Gastrocnemius medialis (tissue), 4 donors: Measurements from ENCODE around the gene TBCK.

ENCODE experiments used
- CTCF ChIP-seq, 5 experiments: fragments of 450-650 bp in 3 of 5; fragments of 200-600 bp in 2 of 5; sonication (generic) in 2 of 5; IDR thresholded peaks in 4 of 5; conservative IDR thresholded peaks in 1 of 5; 1 replicate in 4 of 5; 2 replicates in 1 of 5; pipeline ENCODE4 v1.5.1; 2016 to 2019; ENCODE audit warnings: antibody characterized with exemption in 5 of 5, mild to moderate bottlenecking in 3 of 5, moderate library complexity in 3 of 5
- POLR2A ChIP-seq, 2 donors: fragments of 450-650 bp; IDR thresholded peaks; one replicate each; pipeline ENCODE4 v1.6.1; 2017; ENCODE audit warnings: antibody characterized with exemption in 2 of 2, mild to moderate bottlenecking in 2 of 2, moderate library complexity in 2 of 2

GRCh38 chr4:106034751-106035150 lies 281.3 kb downstream of the TBCK start:
- TF ChIP-seq CTCF (IDR thresholded peaks at IDR 0.05 in 4 of 5, conservative IDR thresholded peaks at IDR 0.05 in 1 of 5) (no peak), POLR2A (IDR thresholded peaks at IDR 0.05) (no peak)
